Naive thymus-derived CD4-positive, alpha-beta T cell (primary cell): ENCODE results near the gene GCHFR. TPM values are rescaled to one million over a fixed set of nuclear protein-coding genes. Genes with fewer than 3 reads are reported as not detected.

Experiments used
- ATAC-seq: fragments of 150-1000 bp; cut with Tn5 transposase; 2 replicates; pipeline ENCODE4 v1.10.0; 2021; ENCODE audit warnings: mild to moderate bottlenecking, moderate library complexity
- CTCF ChIA-PET: fragments of 350-600 bp; sonication (Branson Sonifier 250); formaldehyde crosslinking; loops from one replicate; lab custom pipeline; 2021; ENCODE audit warnings: antibody characterized with exemption; lab: Charles Lee
- POLR2A ChIA-PET: fragments of 350-600 bp; sonication (Branson Sonifier 250); formaldehyde crosslinking; loops from one replicate; lab custom pipeline; 2021; ENCODE audit warnings: antibody characterized with exemption, inconsistent platforms; lab: Charles Lee
- DNase-seq, 9 donors: peaks; one replicate each; pipeline versions ENCODE4 v3.0.0 to v3.0.0-alpha.2; 2020 to 2022; ENCODE audit warnings: mixed read lengths in 1 of 9
- H3K27ac ChIP-seq: one replicate; pipeline ENCODE4 v1.7.0; 2013; ENCODE audit warnings: mild to moderate bottlenecking, low read depth, low read length, moderate library complexity
- H3K27me3 ChIP-seq, 2 donors: one replicate each; pipeline ENCODE4 v1.7.0; 2013; ENCODE audit warnings: low read length in 2 of 2, mild to moderate bottlenecking in 2 of 2, moderate library complexity in 2 of 2; ENCODE audit not compliant: control insufficient read depth in 2 of 2, insufficient read depth in 2 of 2
- H3K36me3 ChIP-seq, 3 experiments: 1 replicate in 2 of 3; 2 replicates in 1 of 3; pipeline ENCODE4 v1.7.0; 2013; ENCODE audit warnings: low read length in 3 of 3, mild to moderate bottlenecking in 3 of 3, moderate library complexity in 1 of 3; ENCODE audit not compliant: insufficient read depth in 3 of 3, control insufficient read depth in 2 of 3
- H3K4me1 ChIP-seq, 2 donors: one replicate each; pipeline ENCODE4 v1.7.0; 2013; ENCODE audit warnings: low read length in 2 of 2, mild to moderate bottlenecking in 2 of 2, moderate library complexity in 1 of 2; ENCODE audit not compliant: control insufficient read depth in 2 of 2, insufficient read depth in 2 of 2
- H3K4me3 ChIP-seq: 2 replicates; pipeline ENCODE4 v1.7.0; 2013; ENCODE audit warnings: mild to moderate bottlenecking, low read length
- H3K9me3 ChIP-seq, 3 experiments: 1 replicate in 2 of 3; 2 replicates in 1 of 3; pipeline ENCODE4 v1.7.0; 2013; ENCODE audit warnings: low read length in 3 of 3; ENCODE audit not compliant: control insufficient read depth in 2 of 3
- H3K27ac Mint-ChIP-seq, 9 donors: one replicate each; pipeline ENCODE4 v1.8.0; 2020 to 2022; ENCODE audit warnings: mixed read lengths in 9 of 9, mild to moderate bottlenecking in 8 of 9, moderate library complexity in 5 of 9, inconsistent platforms in 2 of 9
- H3K27me3 Mint-ChIP-seq, 5 donors: one replicate each; pipeline ENCODE4 v1.8.0; 2021 to 2022; ENCODE audit warnings: mixed read lengths in 5 of 5, mild to moderate bottlenecking in 1 of 5
- H3K36me3 Mint-ChIP-seq, 5 donors: one replicate each; pipeline ENCODE4 v1.8.0; 2020 to 2022; ENCODE audit warnings: mixed read lengths in 5 of 5, mild to moderate bottlenecking in 3 of 5, inconsistent platforms in 1 of 5
- H3K4me1 Mint-ChIP-seq, 7 donors: one replicate each; pipeline ENCODE4 v1.8.0; 2020 to 2022; ENCODE audit warnings: mixed read lengths in 7 of 7, mild to moderate bottlenecking in 3 of 7, inconsistent platforms in 1 of 7
- H3K4me3 Mint-ChIP-seq, 10 donors: one replicate each; pipeline ENCODE4 v1.8.0; 2020 to 2022; ENCODE audit warnings: mild to moderate bottlenecking in 10 of 10, mixed read lengths in 10 of 10, moderate library complexity in 6 of 10, inconsistent platforms in 2 of 10
- H3K9me3 Mint-ChIP-seq, 11 donors: one replicate each; pipeline ENCODE4 v1.8.0; 2020 to 2022; ENCODE audit warnings: mixed read lengths in 11 of 11, mild to moderate bottlenecking in 4 of 11, inconsistent platforms in 1 of 11, moderate library complexity in 1 of 11
- intact Hi-C, 2 donors: fragments of 100-400 bp; cut with micrococcal nuclease; formaldehyde crosslinking; loops; one replicate each; pipeline ENCODE4 v1.15.1; 2023
- polyA plus RNA-seq, 2 donors: library from polyadenylated mRNA; unstranded; fragments of 300-500 nt; fragmentation: Illumina TruSeq; gene quantifications; one replicate each; pipeline ENCODE4 v1.2.3, GENCODE V29; 2021
- total RNA-seq, 6 experiments: library from RNA in 5 of 6; stranded (reverse) in 5 of 6; gene quantifications; 1 replicate in 5 of 6; 2 replicates in 1 of 6; pipeline ENCODE4 v1.2.3 and lab custom pipeline; 2021 to 2026

Gene GCHFR
- total and polyA plus RNA-seq, 7 experiments from 2014 or later, result 14.5 to 83.2 (median 22.1) TPM

- H3K9me3 ChIP-seq, result no peaks in the 10 kb centered on the region
- intact Hi-C loops, result loop anchor here in 1 of 2 donors (1.0 to 5.0 kb wide), 3 partner anchors 12 to 46 kb away; partner anchors contain the start of genes RAD51 and RMDN3
- Mint-ChIP-seq H3K27me3 (no peaks in the 10 kb centered on the region), H3K36me3 (peaks cover 0 to 40% (median 10%) of the 10 kb centered on the region in 5 donors), H3K4me1 (peaks cover 0 to 40% (median 0%) of the 10 kb centered on the region in 7 donors), H3K27ac (peak overlapping the region in 1 of 9 donors; percentile 94), H3K4me3 (peak overlapping the region in 2 of 10 donors; percentile 16 to 74), H3K9me3 (no peaks in the 10 kb centered on the region)
- ChIA-PET POLR2A (no interaction called here), CTCF (interaction anchor here (1.1 kb wide), 1 partner anchor 27 kb away, joined by 3 read pairs; no protein-coding TSS in a partner anchor)
- peaks cover 0 to 84% (median 6%) of the 10 kb centered on the region in 3 experiments for H3K36me3 ChIP-seq
- DNase-seq (no peak), ATAC-seq (peak; percentile 51)
- H3K4me1 ChIP-seq, result peaks cover 0 to 20% of the 10 kb centered on the region in 2 donors
- no peaks in the 10 kb centered on the region for H3K27me3 ChIP-seq
- H3K27ac ChIP-seq, result no peak overlapping the region
- H3K4me3 ChIP-seq, result no peak overlapping the region
Observed at GRCh38 chr15:40743485-40743901, 20.4 kb upstream of the GCHFR start.

GRCh38 chr15:40743921-40744814 lies 19.7 kb upstream of the GCHFR start:
- DNase-seq (peak in 1 of 9 donors; percentile 68), ATAC-seq (peak; percentile 90)
- Histone ChIP-seq H3K27ac (no peak overlapping the region), H3K4me1 (peaks cover 0 to 20% of the 10 kb centered on the region in 2 donors), H3K36me3 (peaks cover 0 to 80% (median 6%) of the 10 kb centered on the region in 3 experiments), H3K4me3 (no peak overlapping the region), H3K9me3 (no peaks in the 10 kb centered on the region), H3K27me3 (no peaks in the 10 kb centered on the region)
- Mint-ChIP-seq H3K9me3 (no peaks in the 10 kb centered on the region), H3K4me1 (peaks cover 0 to 40% (median 0%) of the 10 kb centered on the region in 7 donors), H3K27ac (peak overlapping the region in 3 of 9 donors; percentile 30 to 94 (median 69)), H3K27me3 (no peaks in the 10 kb centered on the region), H3K4me3 (peak overlapping the region in 2 of 10 donors; percentile 25 to 74), H3K36me3 (peaks cover 0 to 39% (median 10%) of the 10 kb centered on the region in 5 donors)
- ChIA-PET CTCF (interaction anchor here (0.6 to 1.9 kb wide), 5 partner anchors 26 to 304 kb away, joined by 3 to 11 read pairs (median 5); partner anchors contain the start of gene BAHD1), POLR2A (interaction anchor here (0.6 kb wide), 1 partner anchor 135 kb away, joined by 4 read pairs; no protein-coding TSS in a partner anchor)
- intact Hi-C loops, result loop anchor here in 1 of 2 donors (1.0 to 5.0 kb wide), 3 partner anchors 11 to 47 kb away; partner anchors contain the start of genes RAD51 and RMDN3

- H3K36me3 ChIP-seq, result peaks cover 0 to 80% (median 6%) of the 10 kb centered on the region in 3 experiments
Observed at GRCh38 chr15:40744815-40745152, 19.1 kb upstream of the GCHFR start.

GRCh38 chr15:40746916-40747418 lies 16.9 kb upstream of the GCHFR start:
- ATAC-seq (no peak), DNase-seq (no peak)
- Mint-ChIP-seq H3K4me3 (no peak overlapping the region), H3K36me3 (peaks cover 0 to 50% (median 10%) of the 10 kb centered on the region in 5 donors), H3K27me3 (no peaks in the 10 kb centered on the region), H3K27ac (peak overlapping the region in 1 of 9 donors; percentile 36), H3K9me3 (no peaks in the 10 kb centered on the region), H3K4me1 (peaks cover 0 to 44% (median 9%) of the 10 kb centered on the region in 7 donors)
- peaks cover 6 to 87% (median 14%) of the 10 kb centered on the region in 3 experiments for H3K36me3 ChIP-seq
- no peak overlapping the region for H3K27ac ChIP-seq
- intact Hi-C loops, result loop anchor here in 1 of 2 donors (1.0 kb wide), 1 partner anchor 35 kb away; no protein-coding TSS in a partner anchor
- POLR2A ChIA-PET, result interaction anchor here (2.0 kb wide), 1 partner anchor 52 kb away, joined by 5 read pairs; the partner anchor contains the start of gene RAD51
- peaks cover 0 to 20% of the 10 kb centered on the region in 2 donors for H3K4me1 ChIP-seq
- CTCF ChIA-PET, result interaction anchor here (0.6 kb wide), 1 partner anchor 157 kb away, joined by 3 read pairs; no protein-coding TSS in a partner anchor
- H3K27me3 ChIP-seq, result no peaks in the 10 kb centered on the region
- no peak overlapping the region for H3K4me3 ChIP-seq
- no peaks in the 10 kb centered on the region for H3K9me3 ChIP-seq

More at GRCh38 chr15:40744815-40745152, 19.1 kb upstream of the GCHFR start:
- ATAC-seq (no peak), DNase-seq (no peak)
- H3K4me1 ChIP-seq, result peaks cover 0 to 20% of the 10 kb centered on the region in 2 donors
- Mint-ChIP-seq H3K4me3 (peak overlapping the region in 1 of 10 donors; percentile 74), H3K27me3 (no peaks in the 10 kb centered on the region), H3K36me3 (peaks cover 0 to 40% (median 10%) of the 10 kb centered on the region in 5 donors), H3K9me3 (no peaks in the 10 kb centered on the region), H3K4me1 (peaks cover 0 to 42% (median 0%) of the 10 kb centered on the region in 7 donors), H3K27ac (peak overlapping the region in 1 of 9 donors; percentile 94)
- H3K9me3 ChIP-seq, result no peaks in the 10 kb centered on the region
- no peak overlapping the region for H3K27ac ChIP-seq
- intact Hi-C loops, result loop anchor here in 1 of 2 donors (5.0 kb wide), 2 partner anchors 38 to 47 kb away; partner anchors contain the start of gene RAD51
- H3K27me3 ChIP-seq, result no peaks in the 10 kb centered on the region
- ChIA-PET CTCF (interaction anchor here (0.9 to 1.9 kb wide), 3 partner anchors 38 to 304 kb away, joined by 4 to 7 read pairs (median 5); partner anchors contain the start of gene BAHD1), POLR2A (no interaction called here)
- no peak overlapping the region for H3K4me3 ChIP-seq

- Histone ChIP-seq H3K27me3 (no peaks in the 10 kb centered on the region), H3K36me3 (peaks cover 2 to 89% (median 14%) of the 10 kb centered on the region in 3 experiments), H3K4me3 (no peak overlapping the region), H3K27ac (no peak overlapping the region), H3K4me1 (peaks cover 0 to 19% of the 10 kb centered on the region in 2 donors), H3K9me3 (no peaks in the 10 kb centered on the region)
- ATAC-seq (no peak), DNase-seq (no peak)
- no peak overlapping the region for H3K27ac Mint-ChIP-seq
- POLR2A ChIA-PET, result interaction anchor here (0.5 to 2.0 kb wide), 2 partner anchors 29 to 53 kb away, joined by 3 to 5 read pairs; partner anchors contain the start of gene RAD51
- no peaks in the 10 kb centered on the region for H3K9me3 Mint-ChIP-seq
- H3K4me3 Mint-ChIP-seq, result no peak overlapping the region
- CTCF ChIA-PET, result interaction anchor here (0.6 to 1.0 kb wide), 2 partner anchors 34 to 158 kb away, joined by 3 read pairs; no protein-coding TSS in a partner anchor
- no peaks in the 10 kb centered on the region for H3K27me3 Mint-ChIP-seq
- peaks cover 6 to 45% (median 18%) of the 10 kb centered on the region in 7 donors for H3K4me1 Mint-ChIP-seq
- intact Hi-C loops, result no loop called here
- H3K36me3 Mint-ChIP-seq, result peaks cover 0 to 49% (median 10%) of the 10 kb centered on the region in 5 donors
Observed at GRCh38 chr15:40747685-40748631, 15.9 kb upstream of the GCHFR start.
